Jurkat, Clone E6-1 (cell line): ENCODE data around the gene FBXL14. TPM values are rescaled to one million over a fixed set of nuclear protein-coding genes. Genes with fewer than 3 reads are reported as not detected.

ENCODE experiments used
- DNase-seq: peaks from one replicate; pipeline ENCODE4 v3.0.0-alpha.2; 2011; ENCODE audit warnings: low read depth, low spot score
- H3K4me3 ChIP-seq: 2 replicates; pipeline ENCODE4 v1.5.1; 2011; ENCODE audit warnings: mild to moderate bottlenecking, low read length, control low read depth, moderate library complexity
- polyA plus RNA-seq: library from polyadenylated mRNA; unstranded; fragments of >200 nt; gene quantifications from one replicate; pipeline ENCODE4 v1.2.1, GENCODE V29; 2012; ENCODE audit warnings: missing spikeins; ENCODE audit not compliant: insufficient read length, insufficient read depth

The FBXL14 gene, protein sequence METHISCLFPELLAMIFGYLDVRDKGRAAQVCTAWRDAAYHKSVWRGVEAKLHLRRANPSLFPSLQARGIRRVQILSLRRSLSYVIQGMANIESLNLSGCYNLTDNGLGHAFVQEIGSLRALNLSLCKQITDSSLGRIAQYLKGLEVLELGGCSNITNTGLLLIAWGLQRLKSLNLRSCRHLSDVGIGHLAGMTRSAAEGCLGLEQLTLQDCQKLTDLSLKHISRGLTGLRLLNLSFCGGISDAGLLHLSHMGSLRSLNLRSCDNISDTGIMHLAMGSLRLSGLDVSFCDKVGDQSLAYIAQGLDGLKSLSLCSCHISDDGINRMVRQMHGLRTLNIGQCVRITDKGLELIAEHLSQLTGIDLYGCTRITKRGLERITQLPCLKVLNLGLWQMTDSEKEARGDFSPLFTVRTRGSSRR
- 12.1 TPM for polyA plus RNA-seq

DNA sequence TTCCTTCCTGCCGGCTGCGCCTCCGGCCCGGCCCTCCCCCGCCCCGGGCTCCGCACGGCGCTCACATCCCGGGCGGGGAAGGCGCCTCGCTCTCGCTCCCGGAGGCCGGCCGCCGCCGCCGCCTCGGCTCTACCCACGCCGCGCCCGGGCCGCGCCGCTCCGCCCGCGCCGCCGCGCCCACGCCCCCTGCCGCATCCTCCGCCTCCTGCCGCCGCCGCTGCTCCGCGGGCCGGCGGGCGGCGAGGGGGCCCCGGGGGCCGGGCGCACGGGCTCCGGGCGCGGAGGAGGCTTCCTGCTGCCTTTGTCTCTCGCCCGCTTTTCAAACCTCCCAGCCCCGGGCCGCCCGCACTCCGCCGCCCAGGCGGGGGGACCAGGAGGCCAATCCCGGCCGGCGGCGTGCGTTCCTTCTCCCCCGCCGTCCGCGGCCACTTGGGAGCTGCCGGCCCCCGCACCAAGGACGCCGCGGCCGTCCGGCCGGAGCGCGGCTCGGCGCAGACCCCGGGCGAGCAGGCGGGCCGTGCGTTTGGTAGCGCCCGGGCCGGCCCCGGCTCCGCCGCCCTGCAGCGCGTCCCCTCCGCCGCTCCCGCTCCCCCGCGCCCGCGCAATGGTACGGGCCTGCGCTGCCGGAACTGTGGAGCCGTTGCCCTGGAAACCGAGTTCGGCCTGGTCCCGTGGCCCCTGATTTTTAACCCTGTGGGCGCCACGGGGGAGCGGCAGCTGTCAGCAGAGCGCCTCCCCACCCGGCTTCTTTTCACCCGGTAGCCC, at the start of gene FBXL14:
FBXL14 (minus strand) TSS at position 321 of the 765 bp plus-strand sequence. CDS start 515 bp downstream, outside the sequence.
- peak within 1 kb of the TSS; percentile 63 for H3K4me3 ChIP-seq
- DNase-seq: peak; percentile 82

DNA sequence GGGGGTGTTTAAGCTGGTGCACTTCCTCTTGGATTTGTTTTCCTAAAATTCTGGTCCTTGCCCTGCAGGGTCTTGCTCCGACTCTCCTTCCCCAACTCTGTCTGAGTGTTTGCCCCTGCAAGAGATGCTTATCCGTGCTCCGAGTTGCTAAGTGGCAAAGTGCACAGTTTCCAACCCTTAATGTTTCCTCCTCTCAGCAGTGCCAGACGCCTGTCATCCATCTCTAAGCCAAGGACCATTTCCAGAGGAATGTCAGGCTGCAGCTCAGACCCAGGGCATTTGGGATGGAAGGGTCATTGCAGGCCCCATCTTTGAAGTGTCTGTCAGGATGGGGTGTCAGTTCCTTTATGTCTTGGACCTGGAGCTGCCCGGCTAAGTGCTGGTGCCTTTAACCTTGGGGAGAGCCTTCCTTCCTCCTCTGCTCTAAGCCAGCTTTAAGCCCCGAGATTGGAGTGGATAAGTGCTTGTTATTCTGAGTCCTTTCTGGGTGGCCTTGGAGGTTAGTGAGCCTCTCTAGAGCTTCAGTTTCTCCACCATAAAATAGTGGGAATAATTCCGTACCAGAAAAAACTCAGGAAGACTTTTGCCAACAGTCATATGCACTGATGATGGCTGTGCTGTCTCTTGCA, 49.6 kb upstream of the FBXL14 start:
- H3K4me3 ChIP-seq: no peak overlapping the region
- no peak for DNase-seq

DNA sequence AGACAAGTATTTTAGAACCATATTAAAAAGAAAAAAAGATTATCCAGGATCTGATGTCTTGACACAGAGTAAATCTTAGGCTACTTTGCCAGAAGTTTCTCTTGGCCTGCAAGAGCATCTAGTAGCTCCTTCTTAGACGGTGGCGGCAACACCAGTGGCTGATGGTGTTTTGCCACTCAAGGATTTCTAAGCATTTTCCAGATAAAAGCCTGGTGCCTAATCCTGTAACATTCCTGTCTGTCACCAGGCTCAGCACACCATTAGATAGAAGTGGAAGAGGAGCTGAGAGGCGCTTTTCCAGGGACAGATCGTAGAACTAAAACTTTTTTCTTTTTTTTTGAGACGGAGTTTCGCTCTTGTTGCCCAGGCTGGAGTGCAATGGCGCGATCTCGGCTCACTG, 48.7 kb upstream of the FBXL14 start:
- no peak overlapping the region for H3K4me3 ChIP-seq
- DNase-seq: no peak

DNA sequence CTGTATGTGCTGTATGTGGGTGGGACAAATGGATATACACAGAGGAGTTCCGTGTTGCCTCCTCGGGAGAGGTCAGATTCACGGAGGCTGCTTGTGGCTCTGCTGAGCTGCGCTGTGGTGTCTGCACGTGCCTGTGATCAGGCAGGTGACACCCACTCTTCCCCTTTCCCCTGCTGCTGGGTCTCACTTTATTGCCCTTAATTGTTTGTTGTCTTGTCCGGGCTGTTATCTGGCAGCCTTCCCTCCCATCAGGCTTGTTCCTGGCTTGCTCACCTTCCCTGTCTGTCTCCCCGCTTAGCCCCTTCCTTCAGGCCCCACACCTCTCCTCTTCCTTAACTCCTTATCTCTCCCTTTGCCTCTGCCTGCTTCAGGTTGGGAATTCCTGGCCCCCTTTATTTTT, 48.1 kb upstream of the FBXL14 start:
- no peak for DNase-seq
- H3K4me3 ChIP-seq: no peak overlapping the region

DNA sequence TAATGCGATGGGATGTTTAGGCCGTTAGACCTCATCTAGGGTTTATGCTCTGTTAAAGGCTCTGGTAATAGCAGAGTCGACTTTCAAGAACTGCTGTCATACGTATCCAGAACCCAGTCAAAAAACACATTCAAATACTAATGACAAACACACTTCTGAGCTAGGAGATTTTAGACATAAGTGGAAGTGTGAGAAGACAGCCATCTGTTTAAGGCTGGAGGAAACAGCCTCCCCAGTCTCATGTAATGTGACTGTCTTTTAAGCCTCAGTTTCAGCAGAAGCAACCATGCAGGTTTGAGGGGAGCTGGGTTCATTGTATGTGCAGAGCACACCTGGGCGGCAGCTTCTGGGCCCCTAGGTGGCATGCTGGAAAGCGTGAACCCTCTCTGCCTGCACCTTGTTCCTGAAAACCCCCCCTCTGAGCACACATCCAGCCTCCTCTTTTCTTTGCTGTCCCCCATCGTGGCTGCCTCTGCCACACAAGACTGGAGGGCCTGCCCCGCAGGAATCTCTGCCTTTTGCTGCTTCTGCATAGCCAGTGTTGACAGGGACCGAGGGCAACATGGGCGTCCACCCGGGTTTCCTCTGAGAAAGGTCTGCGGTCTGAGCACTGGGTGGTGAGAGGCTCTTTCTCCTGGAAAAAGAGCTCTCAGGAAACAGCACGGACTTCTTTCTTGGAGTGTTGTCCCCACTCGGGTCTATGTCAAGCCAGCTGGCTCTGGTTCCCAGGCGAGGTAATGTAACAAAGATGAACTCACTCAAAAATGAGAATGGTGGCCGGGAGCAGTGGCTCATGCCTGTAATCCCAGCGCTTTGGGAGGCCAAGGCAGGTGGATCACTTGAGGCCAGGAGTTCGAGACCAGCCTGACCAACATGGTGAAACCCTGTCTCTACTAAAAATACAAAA, 46.2 kb upstream of the FBXL14 start:
- H3K4me3 ChIP-seq: no peak overlapping the region
- DNase-seq: no peak

DNA sequence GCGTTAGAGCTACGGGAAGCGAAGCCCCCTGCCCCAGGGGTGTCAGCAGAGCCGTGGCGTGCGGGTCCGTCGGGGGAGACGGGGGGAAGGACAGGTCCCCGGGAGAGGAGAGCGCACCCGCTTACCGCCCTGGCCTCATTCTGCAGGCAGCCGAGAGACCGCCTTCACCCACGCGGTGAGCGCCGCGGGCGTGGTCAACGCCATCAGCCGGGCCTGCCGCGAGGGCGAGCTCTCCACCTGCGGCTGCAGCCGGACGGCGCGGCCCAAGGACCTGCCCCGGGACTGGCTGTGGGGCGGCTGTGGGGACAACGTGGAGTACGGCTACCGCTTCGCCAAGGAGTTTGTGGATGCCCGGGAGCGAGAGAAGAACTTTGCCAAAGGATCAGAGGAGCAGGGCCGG, 45.2 kb upstream of the FBXL14 start:
- DNase-seq: no peak
- no peak overlapping the region for H3K4me3 ChIP-seq

DNA sequence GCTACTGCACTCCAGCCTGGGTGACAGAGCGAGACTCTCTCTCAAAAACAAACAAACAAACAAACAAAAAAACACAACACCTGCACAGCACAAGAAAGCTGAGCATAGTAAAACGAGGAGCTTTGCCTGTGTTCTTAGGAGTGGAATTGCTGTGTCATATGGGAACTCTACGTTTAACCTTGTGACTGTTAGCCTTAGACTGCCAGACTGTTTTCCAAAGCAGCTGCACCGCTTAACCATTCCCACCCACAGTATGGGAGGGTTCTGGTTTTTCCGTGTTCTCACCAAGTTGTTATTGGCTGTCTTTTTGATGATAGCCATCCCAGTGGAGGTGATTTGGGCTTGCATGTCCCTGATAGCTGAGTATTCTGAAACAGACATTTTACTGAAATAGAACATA, 43.8 kb upstream of the FBXL14 start:
- H3K4me3 ChIP-seq: no peak overlapping the region
- no peak for DNase-seq

DNA sequence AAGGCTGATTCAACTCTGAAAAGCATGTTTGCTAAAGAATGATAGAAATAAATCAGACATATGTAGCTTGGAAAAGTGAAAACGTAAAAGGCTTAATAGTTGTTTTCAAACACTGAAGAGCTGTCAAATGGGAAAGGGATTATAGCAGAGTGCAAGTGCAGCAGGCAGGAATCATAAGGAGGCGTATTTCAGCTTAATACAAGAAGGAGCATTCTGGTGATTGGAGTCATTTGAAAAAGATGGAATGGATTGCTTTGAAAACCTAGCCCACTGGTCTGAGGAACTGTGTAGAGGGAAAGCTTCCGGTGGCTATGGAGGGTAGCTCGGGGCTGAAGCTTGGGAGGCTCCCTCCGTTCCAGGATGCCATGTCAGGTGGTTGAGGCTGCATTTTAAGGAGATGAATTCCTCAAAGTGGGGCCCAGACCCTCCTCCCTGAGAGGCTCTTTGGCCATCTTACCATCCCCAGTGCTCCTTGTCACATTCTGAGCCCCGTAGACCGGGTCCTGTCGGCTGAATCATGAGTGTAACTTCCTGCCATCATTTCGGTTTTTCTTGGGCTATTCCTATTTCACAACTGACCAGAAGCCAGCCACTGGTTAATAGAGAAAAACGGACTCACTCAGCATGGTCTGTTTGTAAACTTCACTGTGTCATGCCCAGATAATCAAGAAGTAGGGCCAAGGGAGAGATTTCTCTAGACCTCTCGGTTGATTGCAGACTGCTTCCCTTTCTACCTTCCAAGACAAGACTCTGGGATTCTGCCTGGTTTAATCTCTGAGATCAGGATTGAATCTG, 41.1 kb upstream of the FBXL14 start:
- DNase-seq: no peak
- no peak overlapping the region for H3K4me3 ChIP-seq

DNA sequence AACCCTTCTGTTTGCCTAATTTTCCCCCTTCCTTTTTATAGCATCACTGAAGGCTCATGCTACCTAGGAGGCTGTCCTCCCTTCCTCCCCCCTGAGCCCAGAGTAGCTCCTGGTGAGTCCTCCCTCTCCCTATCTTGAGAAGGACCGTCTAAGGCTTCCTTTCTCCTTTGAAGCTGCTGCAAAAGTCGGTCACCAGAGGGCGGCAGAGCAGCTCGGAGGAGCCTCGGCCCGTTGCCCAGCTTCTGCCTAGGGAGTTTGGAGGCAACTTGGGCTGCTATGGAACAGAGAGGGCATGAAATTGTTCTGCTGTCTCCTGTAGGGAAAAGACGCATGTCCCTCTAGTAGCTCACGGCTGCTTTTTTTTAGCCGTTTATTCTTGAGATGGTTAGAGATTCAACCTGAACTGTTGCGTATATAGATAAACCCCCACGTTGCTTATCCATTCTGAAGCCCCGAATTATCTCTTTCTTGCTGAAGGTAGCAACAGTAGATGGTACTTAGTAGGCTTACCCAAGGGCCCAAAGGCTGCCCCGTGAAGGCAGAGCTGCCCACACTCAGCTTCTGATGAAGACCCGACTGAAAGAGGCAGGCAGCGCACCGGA, 40.3 kb upstream of the FBXL14 start:
- DNase-seq: peak; percentile 46
- no peak overlapping the region for H3K4me3 ChIP-seq

DNA sequence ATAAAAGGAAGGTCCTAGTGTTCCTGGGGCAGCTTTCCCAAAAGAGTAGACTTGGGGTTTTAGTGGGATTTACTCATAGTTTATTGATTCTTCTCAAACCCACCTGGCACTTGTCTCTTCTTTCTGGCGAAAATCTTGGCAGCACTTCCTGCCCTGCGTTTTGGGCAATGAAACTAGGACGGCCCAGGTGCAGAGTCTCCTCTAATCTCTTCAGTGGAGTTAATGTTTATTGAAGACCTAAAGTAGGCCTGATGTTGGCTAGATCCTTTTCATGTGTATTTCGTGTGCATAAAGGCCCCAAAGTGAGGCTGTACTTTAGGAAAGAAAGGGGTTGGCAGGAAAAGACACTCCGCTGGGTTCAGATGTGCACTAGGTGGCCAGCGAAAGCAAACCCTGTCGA, 39.8 kb upstream of the FBXL14 start:
- DNase-seq: no peak
- no peak overlapping the region for H3K4me3 ChIP-seq

DNA sequence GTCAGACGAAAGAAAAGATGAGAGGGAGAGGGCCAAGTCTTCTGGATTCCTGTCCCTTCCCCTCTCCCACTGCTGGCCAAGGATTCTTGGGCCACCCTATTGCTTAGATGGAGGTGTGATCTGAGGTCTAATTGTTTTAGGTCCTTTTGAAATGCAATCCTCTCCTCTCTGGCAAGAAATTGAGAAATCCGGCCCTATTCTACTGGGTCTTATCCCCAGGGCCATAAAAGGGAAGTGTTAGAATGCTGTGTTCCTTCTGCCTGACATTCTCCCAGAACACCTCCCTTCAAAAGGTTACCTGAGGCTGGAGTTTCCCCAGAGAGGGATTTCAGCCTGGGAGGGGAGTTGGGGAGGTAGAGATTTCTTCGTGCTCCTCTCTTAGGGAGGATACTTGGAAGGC, 39.1 kb upstream of the FBXL14 start:
- DNase-seq: no peak
- H3K4me3 ChIP-seq: no peak overlapping the region

DNA sequence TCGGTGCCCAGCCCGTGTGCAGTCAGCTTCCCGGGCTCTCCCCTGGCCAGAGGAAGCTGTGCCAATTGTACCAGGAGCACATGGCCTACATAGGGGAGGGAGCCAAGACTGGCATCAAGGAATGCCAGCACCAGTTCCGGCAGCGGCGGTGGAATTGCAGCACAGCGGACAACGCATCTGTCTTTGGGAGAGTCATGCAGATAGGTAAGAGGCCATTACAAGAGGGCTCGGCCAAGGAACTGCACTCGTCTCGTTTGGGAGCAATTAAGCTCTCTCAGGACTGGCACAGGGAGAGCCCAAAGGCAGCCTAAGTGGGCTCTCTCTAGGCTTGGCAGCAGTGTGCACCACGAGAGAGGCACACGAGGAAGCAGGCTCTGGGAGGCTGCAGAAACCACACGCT, 38.3 kb upstream of the FBXL14 start:
- H3K4me3 ChIP-seq: no peak overlapping the region
- no peak for DNase-seq

DNA sequence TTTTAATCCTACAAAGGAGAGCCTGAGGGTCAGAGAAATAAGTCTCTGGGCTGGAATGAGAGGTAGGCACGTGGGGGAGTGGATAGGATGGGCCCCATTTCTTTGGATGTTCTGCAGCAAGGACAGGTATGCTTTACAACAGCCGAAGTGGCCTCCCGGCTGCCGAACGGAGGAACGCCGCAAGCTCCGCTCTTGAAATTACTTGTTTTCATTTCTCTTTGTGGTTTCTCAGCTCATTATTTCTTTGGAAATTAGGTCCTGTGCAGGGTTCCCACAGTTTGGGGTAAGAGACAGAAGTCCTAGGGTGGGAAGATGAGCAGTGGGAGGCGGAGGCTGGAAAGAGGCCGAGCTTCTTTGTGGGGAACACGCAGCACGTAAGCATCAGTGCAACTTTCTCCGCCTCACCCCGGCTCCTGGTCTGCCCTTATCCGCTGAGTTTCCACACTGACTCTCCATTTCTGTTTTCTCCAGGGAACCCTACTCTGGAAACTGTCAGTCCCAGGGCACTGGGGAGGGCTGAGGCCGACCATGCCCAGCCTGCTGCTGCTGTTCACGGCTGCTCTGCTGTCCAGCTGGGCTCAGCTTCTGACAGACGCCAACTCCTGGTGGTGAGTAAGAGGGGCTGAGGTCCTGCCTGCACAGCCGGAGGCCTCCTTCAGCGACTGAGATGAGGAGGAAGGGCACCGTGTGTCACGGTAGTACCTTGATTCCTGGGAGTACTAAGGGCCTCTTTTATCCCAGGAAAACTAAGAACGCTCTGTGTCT, 36.6 kb upstream of the FBXL14 start:
- no peak overlapping the region for H3K4me3 ChIP-seq
- DNase-seq: no peak

DNA sequence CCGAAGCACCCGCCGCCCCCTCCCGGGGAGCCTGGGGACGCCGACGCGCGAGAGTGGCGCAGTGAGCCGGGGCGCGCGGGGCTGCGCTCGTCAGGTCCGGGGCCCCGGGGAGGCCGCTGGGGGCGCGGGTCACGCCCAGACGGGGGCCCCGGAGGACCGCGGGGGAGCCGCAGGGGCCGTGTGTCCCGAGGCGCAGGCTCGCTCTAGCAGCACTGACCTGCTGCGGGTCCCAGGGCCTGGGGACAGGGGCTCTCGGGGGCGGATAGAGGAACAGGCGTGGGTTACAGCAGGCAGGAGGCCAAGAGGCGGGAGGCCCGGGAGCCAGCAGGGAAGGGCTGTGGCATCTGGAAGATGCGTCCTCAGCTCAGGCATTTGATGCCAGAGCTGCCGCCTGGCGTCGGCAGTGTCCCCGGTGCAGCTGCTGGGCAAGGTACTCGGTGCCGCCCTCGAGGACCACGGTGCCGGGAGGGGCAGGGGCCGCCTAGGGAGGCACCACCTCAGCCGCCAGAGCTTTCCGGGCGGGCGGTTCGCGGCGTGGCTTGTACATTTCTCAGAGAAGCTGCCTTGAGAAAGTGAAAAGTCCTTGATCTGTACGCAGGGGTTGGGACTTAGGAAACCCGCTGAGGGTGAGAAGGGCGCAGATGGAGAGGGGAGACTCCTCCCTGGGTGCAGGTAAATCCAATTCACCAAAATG, 35.9 kb upstream of the FBXL14 start:
- no peak for DNase-seq

DNA sequence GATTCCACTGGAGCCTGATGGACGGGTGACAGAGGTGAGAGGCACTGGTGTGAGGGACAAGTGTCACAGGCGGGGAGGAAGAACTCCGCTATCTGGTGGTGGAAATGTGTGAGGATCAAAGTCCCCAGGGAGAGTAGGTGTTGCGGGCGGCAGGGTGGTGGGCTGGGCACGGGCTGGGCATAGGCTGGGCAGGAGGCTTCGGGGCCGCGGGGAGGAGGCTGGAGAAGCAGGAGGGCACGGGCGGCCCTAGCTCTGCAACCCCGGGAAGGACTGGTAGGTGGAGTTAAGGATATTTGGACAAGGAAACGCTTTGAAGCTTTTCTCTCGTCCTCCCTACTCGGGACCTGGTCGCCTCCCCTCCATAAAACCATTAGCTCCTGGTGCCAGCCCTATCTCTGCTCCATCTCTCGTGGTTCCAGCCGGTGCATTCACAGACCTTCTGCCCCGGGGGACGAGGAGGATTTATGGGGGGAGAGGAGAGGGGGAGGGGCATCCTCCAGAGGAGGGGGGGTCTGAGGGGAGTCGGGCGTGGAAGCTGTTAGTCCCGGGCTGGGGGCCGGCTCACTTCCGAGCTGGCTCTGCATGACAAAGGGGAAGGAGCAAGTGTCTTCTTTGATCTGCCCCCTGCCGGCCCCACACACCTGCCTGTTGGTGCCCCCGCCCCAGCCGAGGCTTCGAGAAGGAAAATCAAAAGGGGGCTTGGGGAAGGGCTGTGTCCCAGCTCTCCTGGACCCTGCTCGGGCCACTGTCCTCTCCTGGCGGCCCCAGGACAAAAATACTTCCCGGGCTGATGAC, 35.2 kb upstream of the FBXL14 start:
- H3K4me3 ChIP-seq: peak overlapping the region; percentile 38
- no peak for DNase-seq

More for the DNA sequence above, 35.9 kb upstream of the FBXL14 start:
- peak overlapping the region; percentile 38 for H3K4me3 ChIP-seq
